Right hindlimb (tissue), 1 donor: ENCODE measurements around the gene PYGM.

Source experiments
- DNase-seq: peaks from one replicate; pipeline ENCODE4 v3.0.0-alpha.2; 2018

Gene PYGM

GRCh38 chr11:64731601-64732000 is 28.2 kb downstream of the PYGM start:
- no peak for DNase-seq

GRCh38 chr11:64729851-64730382 is 29.9 kb downstream of the PYGM start:
- DNase-seq = no peak

DNA sequence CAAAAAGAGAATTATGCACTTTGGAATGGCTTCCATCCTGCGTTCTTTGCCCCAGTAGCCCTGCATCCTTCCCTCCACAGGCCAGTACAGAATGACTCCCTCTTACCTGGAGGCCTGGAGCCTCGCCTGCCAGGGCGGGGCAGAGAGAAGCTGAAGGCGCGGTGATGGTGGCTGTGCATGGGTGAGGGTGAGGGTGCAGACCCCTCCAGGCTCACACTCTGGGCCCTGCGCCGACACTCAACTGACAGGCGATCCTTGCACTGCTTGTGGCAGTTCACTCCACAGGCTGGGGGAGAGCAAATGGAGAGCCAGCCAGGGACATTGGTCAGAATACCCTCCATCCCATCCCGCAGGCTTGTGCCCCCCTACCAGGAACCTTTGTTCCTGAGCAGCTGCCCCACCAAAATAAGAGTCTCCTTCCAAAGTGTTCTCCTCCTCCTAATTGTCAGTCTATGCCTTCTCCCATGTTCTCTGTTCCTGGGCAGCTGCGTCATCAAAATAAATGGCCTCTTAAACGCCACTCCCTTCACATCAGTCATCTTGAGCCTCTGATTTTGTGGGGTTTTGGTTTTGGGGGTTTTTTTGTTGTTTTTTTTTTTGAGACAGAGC is 30.9 kb downstream of the PYGM start:
- no peak for DNase-seq

GRCh38 chr11:64726867-64727530 is 32.8 kb downstream of the PYGM start:
- DNase-seq = no peak

DNA sequence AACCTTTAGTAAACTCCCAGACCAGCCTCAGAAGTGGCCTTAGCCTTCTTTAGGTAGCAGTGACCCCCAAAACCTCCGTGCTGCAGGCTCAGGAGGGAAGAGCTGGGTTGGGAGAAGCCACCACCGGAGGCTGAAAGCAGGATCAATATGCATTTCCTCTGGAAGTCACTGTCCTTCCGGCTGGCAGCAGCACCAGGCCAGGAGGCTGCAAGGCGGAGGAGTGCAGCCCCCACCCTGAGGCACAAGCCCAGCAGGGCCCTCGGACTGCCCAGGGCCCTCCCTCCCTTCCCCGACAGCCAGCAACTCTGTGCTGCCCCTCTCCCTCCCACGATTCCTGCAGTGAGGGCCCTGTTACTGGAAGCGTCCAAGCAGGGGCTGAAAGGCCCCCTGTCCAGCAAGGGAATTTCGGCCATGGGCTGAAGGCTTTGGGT is 33.5 kb downstream of the PYGM start:
- no peak for DNase-seq

- no peak for DNase-seq
Observed at GRCh38 chr11:64724863-64725532, 34.8 kb downstream of the PYGM start.

GRCh38 chr11:64723907-64724862 is 35.6 kb downstream of the PYGM start:
- DNase-seq = no peak

- peak; percentile 88 for DNase-seq
Observed at GRCh38 chr11:64723117-64723906, 36.5 kb downstream of the PYGM start, which contains the start of gene NRXN2. NRXN2 (minus strand) TSS chr11:64723197; CDS start chr11:64713699, 9,498 bp downstream.

DNA sequence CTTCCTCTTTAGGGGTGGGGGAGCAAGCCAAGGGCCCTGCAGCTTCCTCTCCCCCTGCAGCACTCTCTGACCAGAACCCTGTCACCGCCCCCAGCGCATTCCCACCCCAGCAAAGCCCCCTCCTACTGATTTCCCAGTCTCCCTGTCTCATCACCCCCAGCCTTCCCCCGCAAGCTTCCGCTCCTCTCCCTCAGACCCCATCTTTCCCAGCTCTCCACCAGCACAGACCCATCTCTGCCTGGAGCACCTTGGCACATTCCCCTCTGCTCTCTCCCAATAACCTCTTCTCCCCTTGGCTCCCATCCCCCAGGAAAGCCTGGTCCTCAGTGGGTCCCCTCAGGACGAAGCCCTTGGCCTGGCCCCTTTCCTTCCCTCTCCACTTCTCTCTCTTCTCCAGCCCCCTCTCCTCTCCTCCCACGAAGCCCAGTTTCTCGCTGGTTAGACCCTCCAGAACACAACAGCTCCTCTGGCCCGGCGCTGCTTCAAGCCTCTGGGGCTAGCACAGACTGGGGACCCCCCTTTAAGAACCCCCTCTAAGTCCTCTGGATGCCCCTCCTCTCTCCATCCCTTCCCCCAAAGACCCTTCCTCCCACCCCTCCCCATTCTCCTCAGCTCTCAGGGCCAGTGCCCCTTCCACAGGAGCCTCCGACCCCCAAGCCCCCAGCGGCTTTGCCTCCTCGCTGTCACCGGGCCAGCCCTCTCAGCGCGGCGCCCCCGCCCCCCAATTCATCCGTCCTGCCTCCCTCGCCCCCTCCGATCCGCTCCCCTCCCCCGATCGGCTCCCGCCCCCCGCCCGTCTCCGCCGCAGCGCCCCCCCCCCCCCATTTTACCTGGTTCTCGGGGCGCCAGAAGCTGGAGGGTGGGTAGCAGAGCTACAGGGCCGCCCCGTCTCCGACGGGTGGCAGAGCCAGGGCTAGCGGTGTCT is 37.4 kb downstream of the PYGM start:
- no peak for DNase-seq

DNA sequence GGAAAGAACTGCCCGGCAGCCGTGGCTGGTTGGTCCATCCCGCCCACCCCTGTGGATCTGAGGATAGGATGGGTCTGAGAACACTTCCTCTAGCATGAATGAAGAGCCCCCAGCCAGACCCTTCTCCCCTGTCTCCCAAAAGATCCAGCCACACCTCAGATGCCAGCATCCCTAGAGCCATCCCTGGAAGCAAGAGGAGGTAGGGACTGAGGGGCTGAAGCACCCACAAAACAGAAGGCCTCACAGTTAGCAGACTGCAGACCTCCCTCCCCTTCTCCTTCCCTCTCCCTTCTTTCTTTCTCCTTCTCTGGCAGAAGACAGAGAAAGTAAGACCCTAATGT is 38.4 kb downstream of the PYGM start:
- no peak for DNase-seq

- DNase-seq = no peak
Observed at GRCh38 chr11:64720640-64721358, 39.0 kb downstream of the PYGM start.

DNA sequence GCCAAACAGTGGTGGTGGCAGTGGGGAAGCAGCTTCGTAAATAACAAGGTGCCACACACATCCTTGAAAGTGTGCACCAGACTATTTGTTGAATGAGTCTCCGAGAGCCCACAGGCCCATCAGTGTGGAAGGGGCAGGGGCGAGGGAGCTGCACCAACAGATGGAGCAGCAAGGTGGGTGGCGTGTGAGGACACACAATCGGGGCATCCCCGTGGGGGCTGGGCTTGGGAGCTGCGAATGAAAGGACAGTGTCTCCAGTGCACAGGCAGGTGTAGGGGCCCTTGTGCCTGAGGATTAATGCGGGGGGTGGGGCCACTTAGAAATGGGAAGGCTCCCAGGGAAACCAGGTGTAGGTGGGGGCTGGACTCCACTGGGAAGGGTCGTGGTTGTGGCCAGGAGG is 39.6 kb downstream of the PYGM start:
- DNase-seq = no peak

GRCh38 chr11:64719406-64719805 is 40.4 kb downstream of the PYGM start:
- DNase-seq = no peak

DNA sequence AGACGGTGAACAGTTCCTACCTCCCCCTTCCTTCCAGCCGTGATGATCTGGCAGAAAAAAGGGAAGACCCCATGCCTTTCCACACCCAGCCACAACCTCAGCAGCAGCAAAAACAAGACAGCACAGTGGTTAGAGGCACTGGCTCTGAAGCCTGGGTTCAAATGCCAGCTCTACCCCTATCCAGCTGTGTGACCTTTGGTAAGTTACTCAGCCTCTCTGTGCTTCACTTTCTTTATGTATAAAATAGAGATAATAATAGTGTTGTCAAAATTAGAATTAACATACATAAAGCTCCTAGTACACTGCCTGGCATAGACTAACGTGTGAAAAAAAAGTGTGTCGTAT is 41.0 kb downstream of the PYGM start:
- DNase-seq = no peak

DNA sequence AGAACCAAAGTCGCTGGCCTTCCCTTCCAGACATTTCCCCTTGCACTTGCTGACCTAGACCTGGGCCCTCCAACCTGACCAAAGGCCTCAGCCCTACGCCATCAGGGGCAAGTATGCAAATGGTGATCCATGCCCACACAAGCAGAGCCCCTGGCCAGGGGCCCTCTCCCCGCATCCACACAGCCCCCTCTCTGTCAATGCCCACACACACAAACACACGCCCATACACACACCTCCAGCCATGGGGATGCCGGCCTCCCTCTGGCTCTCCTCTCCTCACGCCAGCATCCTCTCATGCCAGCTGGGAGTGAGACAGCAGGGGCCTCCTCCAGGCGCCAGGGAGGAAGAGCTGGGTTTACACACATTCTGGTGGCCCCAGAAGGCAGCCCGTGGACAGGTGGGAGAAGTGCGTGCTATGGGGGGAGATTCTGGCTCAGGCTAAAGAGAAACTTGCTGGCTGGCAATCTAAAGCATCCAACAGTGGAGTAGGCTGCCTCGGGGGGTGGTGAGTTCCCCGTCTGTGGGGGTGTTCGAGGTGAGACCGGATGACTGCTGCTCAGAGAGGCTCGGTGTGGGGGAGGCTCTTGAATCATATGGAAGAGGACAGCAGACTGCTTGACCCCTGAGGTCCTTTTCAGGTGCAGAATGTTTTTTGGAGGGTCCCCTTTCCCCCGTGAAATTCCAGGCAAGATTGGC is 41.5 kb downstream of the PYGM start:
- DNase-seq = no peak

DNA sequence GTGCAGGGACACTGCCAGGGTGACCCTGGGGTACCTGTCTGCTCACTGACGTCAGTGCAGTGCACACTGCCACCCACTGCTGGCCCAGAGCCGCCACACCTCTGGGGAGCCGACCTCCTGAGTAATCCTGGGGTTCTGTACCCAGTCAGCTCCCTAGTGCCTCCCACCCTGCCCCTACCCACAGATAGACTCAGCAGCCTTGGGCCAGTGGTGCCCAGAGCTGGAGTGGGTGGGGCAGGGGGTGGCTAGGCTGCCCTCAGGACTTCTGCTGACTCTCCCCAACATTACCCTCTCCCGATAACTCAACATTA is 42.6 kb downstream of the PYGM start:
- no peak for DNase-seq

GRCh38 chr11:64716473-64717267 is 43.1 kb downstream of the PYGM start:
- DNase-seq = no peak

DNA sequence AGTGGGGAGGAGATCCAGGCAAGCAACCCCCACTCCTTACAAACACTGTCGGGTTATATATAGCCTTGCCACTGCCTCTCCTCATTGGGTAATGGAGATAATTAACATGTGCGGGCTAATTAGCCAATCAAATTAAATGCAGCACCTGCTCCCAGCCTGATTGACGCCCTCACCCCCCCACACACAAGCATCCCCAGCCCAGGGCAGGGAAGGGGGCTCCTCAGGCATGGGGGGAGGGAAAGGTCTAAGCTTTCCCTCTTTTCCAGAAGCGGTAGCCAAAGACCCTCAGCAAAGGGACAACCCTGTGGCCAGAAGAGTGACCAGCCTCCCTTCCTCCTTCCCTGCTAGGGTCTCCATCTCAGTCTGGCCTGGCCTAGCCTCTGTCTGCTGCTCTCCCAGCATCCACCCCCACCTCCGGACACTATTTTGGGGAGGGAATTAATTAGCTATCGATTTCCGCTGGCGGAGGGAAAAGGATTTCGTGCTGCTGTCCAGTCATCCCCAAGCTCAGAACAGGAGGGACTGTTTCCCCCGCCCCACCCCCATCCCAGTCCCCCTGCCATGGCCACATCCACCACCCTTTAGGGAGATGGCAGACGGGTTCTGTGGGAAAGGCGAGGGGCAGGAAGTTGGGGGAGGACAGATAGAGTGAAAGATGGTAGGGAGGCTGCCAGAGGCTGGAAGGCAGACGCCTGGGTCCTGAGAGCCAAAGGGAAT is 43.9 kb downstream of the PYGM start:
- DNase-seq = no peak
